SU-DHL-6 (cell line): ENCODE measurements around the gene NTMT2.

ENCODE experiments used
- H2AFZ ChIP-seq: fragments of 200-600 bp; sonication (generic); 2 replicates; pipeline ENCODE4 v1.6.1; 2014; ENCODE audit warnings: low read depth, mild to moderate bottlenecking, moderate library complexity, mixed read lengths, antibody characterized with exemption, low read length; ENCODE audit not compliant: severe bottlenecking
- H3F3A ChIP-seq: fragments of 200-600 bp; shearing (Covaris generic); 2 replicates; pipeline ENCODE4 v1.6.0; 2016; ENCODE audit warnings: antibody characterized with exemption, mild to moderate bottlenecking; ENCODE audit not compliant: insufficient read depth
- H3K27ac ChIP-seq: fragments of 200-600 bp; sonication (generic); 2 replicates; pipeline ENCODE4 v1.5.1; 2016; ENCODE audit warnings: low read depth, mild to moderate bottlenecking, low read length, moderate library complexity, mixed read lengths
- H3K27me3 ChIP-seq: fragments of 200-600 bp; sonication (generic), shearing (Covaris generic); 2 replicates; pipeline ENCODE4 v1.6.0; 2014; ENCODE audit warnings: mild to moderate bottlenecking, low read length
- H3K36me3 ChIP-seq: fragments of 200-600 bp; sonication (generic); 2 replicates; pipeline ENCODE4 v1.6.1; 2014; ENCODE audit warnings: mild to moderate bottlenecking, low read length, mixed read lengths
- H3K4me2 ChIP-seq: fragments of 300-600, 200-600 bp; shearing (Covaris generic), sonication (generic); 2 replicates; pipeline ENCODE4 v1.6.0; 2014; ENCODE audit warnings: low read length, low read depth, mild to moderate bottlenecking; ENCODE audit not compliant: poor library complexity, severe bottlenecking
- H3K4me3 ChIP-seq: fragments of 200-600 bp; sonication (generic); 2 replicates; pipeline ENCODE4 v1.5.1; 2014; ENCODE audit warnings: antibody characterized with exemption, low read length, mild to moderate bottlenecking, mixed read lengths; ENCODE audit not compliant: insufficient read depth, poor library complexity, severe bottlenecking
- H3K79me2 ChIP-seq: fragments of 200-600 bp; sonication (generic); 2 replicates; pipeline ENCODE4 v1.6.1; 2014; ENCODE audit warnings: mild to moderate bottlenecking, low read length, moderate library complexity; ENCODE audit not compliant: insufficient read depth
- H3K9ac ChIP-seq: fragments of 200-600 bp; sonication (generic); 2 replicates; pipeline ENCODE4 v1.7.0; 2014; ENCODE audit warnings: mild to moderate bottlenecking, low read length
- H3K9me2 ChIP-seq: fragments of 200-600 bp; sonication (generic); replicated peaks from 2 replicates; pipeline ENCODE4 v1.6.1; 2014; ENCODE audit warnings: low read length; ENCODE audit not compliant: insufficient read depth
- H3K9me3 ChIP-seq: fragments of 200-600 bp; sonication (generic); 2 replicates; pipeline ENCODE4 v1.6.1; 2014; ENCODE audit warnings: low read length, mixed read lengths; ENCODE audit not compliant: insufficient read depth
- H4K20me1 ChIP-seq: fragments of 200-600 bp; sonication (generic); 2 replicates; pipeline ENCODE4 v1.6.1; 2014; ENCODE audit warnings: low read depth, mild to moderate bottlenecking, antibody characterized with exemption, low read length, moderate library complexity, mixed read lengths
- CTCF ChIP-seq: fragments of 200-600 bp; sonication (generic); IDR thresholded peaks from one replicate; pipeline ENCODE4 v1.5.1; 2017; ENCODE audit warnings: antibody characterized with exemption, mild to moderate bottlenecking, low read length, moderate library complexity; ENCODE audit not compliant: insufficient read depth, poor library complexity, severe bottlenecking
- EZH2phosphoT487 ChIP-seq: fragments of 200-600 bp; sonication (generic), shearing (Covaris generic); conservative IDR thresholded peaks from 2 replicates; pipeline ENCODE4 v1.6.1; 2018; ENCODE audit warnings: mild to moderate bottlenecking, antibody characterized with exemption, low read length, moderate library complexity, mixed read lengths

NTMT2 gene

GRCh38 chr1:170194451-170194850, 48.7 kb downstream of the NTMT2 start:
- Histone ChIP-seq H3K9me3 (no peaks in the 10 kb centered on the region), H2AFZ (no peak overlapping the region), H3K4me2 (no peak overlapping the region), H3K9ac (no peak overlapping the region), H3K36me3 (no peaks in the 10 kb centered on the region), H4K20me1 (no peaks in the 10 kb centered on the region), H3K27me3 (no peaks in the 10 kb centered on the region), H3K9me2 (no peaks in the 10 kb centered on the region), H3K79me2 (no peaks in the 10 kb centered on the region), H3F3A (no peaks in the 10 kb centered on the region), H3K4me3 (no peak overlapping the region), H3K27ac (no peak overlapping the region)
- TF ChIP-seq CTCF (no peak), EZH2phosphoT487 (no peak)

- H3K9me3 ChIP-seq = no peaks in the 10 kb centered on the region
- H3K79me2 ChIP-seq = no peaks in the 10 kb centered on the region
- no peak overlapping the region for H2AFZ ChIP-seq
- H3K4me3 ChIP-seq = no peak overlapping the region
- no peaks in the 10 kb centered on the region for H3K27me3 ChIP-seq
- no peaks in the 10 kb centered on the region for H4K20me1 ChIP-seq
- no peaks in the 10 kb centered on the region for H3F3A ChIP-seq
- no peaks in the 10 kb centered on the region for H3K9me2 ChIP-seq
- no peak overlapping the region for H3K9ac ChIP-seq
- TF ChIP-seq EZH2phosphoT487 = no peak
- TF ChIP-seq CTCF = no peak
- no peak overlapping the region for H3K27ac ChIP-seq
- H3K36me3 ChIP-seq = no peaks in the 10 kb centered on the region
- no peak overlapping the region for H3K4me2 ChIP-seq
Measured at GRCh38 chr1:170196490-170197236, 50.9 kb downstream of the NTMT2 start.

GRCh38 chr1:170198090-170198489, 52.3 kb downstream of the NTMT2 start:
- no peak overlapping the region for H3K27ac ChIP-seq

More at GRCh38 chr1:170198090-170198489, 52.3 kb downstream of the NTMT2 start:
- no peaks in the 10 kb centered on the region for H4K20me1 ChIP-seq
- no peaks in the 10 kb centered on the region for H3K9me3 ChIP-seq
- no peak overlapping the region for H3K4me3 ChIP-seq
- no peaks in the 10 kb centered on the region for H3K79me2 ChIP-seq
- H3K4me2 ChIP-seq = no peak overlapping the region
- no peak overlapping the region for H3K9ac ChIP-seq
- no peak overlapping the region for H2AFZ ChIP-seq
- H3K27me3 ChIP-seq = no peaks in the 10 kb centered on the region
- TF ChIP-seq CTCF (no peak), EZH2phosphoT487 (no peak)
- H3K9me2 ChIP-seq = no peaks in the 10 kb centered on the region
- H3F3A ChIP-seq = no peaks in the 10 kb centered on the region
- no peaks in the 10 kb centered on the region for H3K36me3 ChIP-seq
